Pancreas (tissue), 10 donors: Measurements from ENCODE around the gene UGT8. TPM values are rescaled to one million over a fixed set of nuclear protein-coding genes. Genes with fewer than 3 reads are reported as not detected.

Source experiments
- ATAC-seq, 4 donors: fragments of 200-7000 bp; cut with Tn5 transposase; one replicate each; pipeline versions ENCODE4 v1.8.0 to v1.9.1; 2020; ENCODE audit warnings: mild to moderate bottlenecking in 4 of 4, moderate library complexity in 4 of 4
- DNase-seq, 6 donors: peaks; one replicate each; pipeline ENCODE4 v3.0.0-alpha.2; 2020
- FAIRE-seq: peaks from 2 replicates; lab custom pipeline; 2012; peaks lifted over from hg19 to GRCh38; lab: Jason Lieb, UNC
- H3K27ac ChIP-seq, 4 donors: fragments of 200-600 bp; sonication (generic); 1 replicate in 3 of 4; 2 replicates in 1 of 4; pipeline versions ENCODE4 v1.5.0 to v1.8.0; 2020
- H3K27me3 ChIP-seq, 4 donors: fragments of 200-600 bp; one replicate each; pipeline ENCODE4 v1.8.0; 2021
- H3K36me3 ChIP-seq, 3 donors: fragments of 200-600 bp; sonication (generic) in 1 of 3; one replicate each; pipeline versions ENCODE4 v1.5.0 to v1.8.0; 2020 to 2021
- H3K4me1 ChIP-seq, 3 donors: fragments of 200-600 bp; one replicate each; pipeline ENCODE4 v1.8.0; 2021
- H3K4me3 ChIP-seq, 4 donors: fragments of 200-600 bp; sonication (generic) in 2 of 4; one replicate each; pipeline versions ENCODE4 v1.5.0 to v1.8.0; 2020 to 2021
- H3K9me3 ChIP-seq, 4 donors: fragments of 200-600 bp; one replicate each; pipeline ENCODE4 v1.8.0; 2021
- CTCF ChIP-seq, 4 donors: fragments of 200-600 bp; sonication (generic) in 3 of 4; IDR thresholded peaks; one replicate each; pipeline versions ENCODE4 v1.5.0 to v1.8.0; 2021; ENCODE audit warnings: antibody characterized with exemption in 4 of 4
- WGBS, 2 donors: extraction: QIAGEN DNeasy Blood & Tissue Kit; methylation state at CpG; one replicate each; pipeline ENCODE4 v1.1.7; 2013; 5-methylcytosine and 5-hydroxymethylcytosine counted together
- intact Hi-C, 3 donors: fragments of 100-400 bp; cut with DNase I; formaldehyde crosslinking; loops; one replicate each; pipeline versions ENCODE4 v1.11.1 to v1.14.2; 2022
- polyA plus RNA-seq, 2 donors: library from polyadenylated mRNA; stranded (reverse); fragments of 200-250 nt; gene quantifications; one replicate each; pipeline ENCODE4 v1.2.3, GENCODE V29; 2013
- total RNA-seq, 6 donors: library from RNA; stranded (reverse); fragmentation: NEBNext Ultra II Directional in 4 of 6; extraction: Animal tissue kit (Norgen Biotek cat#: 25700) in 4 of 6; gene quantifications; one replicate each; pipeline versions ENCODE4 v1.2.1 to v1.2.4, GENCODE V29; 2021 to 2023
- donor health status: healthy with polysubstance abuse.
- donor health status: DM: no; HTN: no; CAD: no; lungs with moderate emphysema.
- donor health status: DM: no; HTN: no; CAD: no.
- donor health status: control.
- donor health status: control.
- donor health status: Bipolar disorder and iron deficiency.
- donor health status: DM: yes; HTN: yes; CAD: no.
- donor health status: DM: no; HTN: no; CAD: no.
- donor health status: DM: no; HTN: no; CAD: no.
- donor health status: DM: yes; HTN: yes; CAD: no.

The UGT8 gene
- total and polyA plus RNA-seq, 8 donors, result 1.5 to 9.6 (median 5.7) TPM

GRCh38 chr4:114649908-114650307 is 51.3 kb downstream of the UGT8 start:
- no peak for TF ChIP-seq CTCF (IDR thresholded peaks at IDR 0.05)
- Histone ChIP-seq H3K9me3 (no peaks in the 10 kb centered on the region), H3K4me1 (peaks cover 0 to 7% (median 4%) of the 10 kb centered on the region in 3 donors), H3K36me3 (no peaks in the 10 kb centered on the region), H3K27me3 (no peaks in the 10 kb centered on the region), H3K27ac (no peak overlapping the region), H3K4me3 (no peak overlapping the region)
- WGBS, 2 donors, result 60 to 68% methylated on average over 1 of the region's 1 CpG
- intact Hi-C loops, result no loop called here
- no peak for FAIRE-seq
- ATAC-seq, result no peak
- no peak for DNase-seq

- intact Hi-C loops, result no loop called here
- no peak for DNase-seq
- no peak for FAIRE-seq
- H3K4me1 ChIP-seq, result peaks cover 0 to 7% (median 0%) of the 10 kb centered on the region in 3 donors
- no peak for TF ChIP-seq CTCF (IDR thresholded peaks at IDR 0.05)
- WGBS, 2 donors, result 61 to 63% methylated on average over 1 of the region's 1 CpG
- no peaks in the 10 kb centered on the region for H3K36me3 ChIP-seq
- no peaks in the 10 kb centered on the region for H3K9me3 ChIP-seq
- H3K4me3 ChIP-seq, result no peak overlapping the region
- H3K27ac ChIP-seq, result no peak overlapping the region
- peak in 3 of 4 donors; percentile 59 to 73 (median 65) for ATAC-seq
- H3K27me3 ChIP-seq, result no peaks in the 10 kb centered on the region
These were observed 55.1 kb downstream of the UGT8 start for GRCh38 chr4:114653675-114654074.

GRCh38 chr4:114654592-114654991 is 56.0 kb downstream of the UGT8 start:
- no peak for DNase-seq
- intact Hi-C loops, result no loop called here
- FAIRE-seq, result no peak
- H3K9me3 ChIP-seq, result no peaks in the 10 kb centered on the region
- 30 to 57% methylated on average over 2 of the region's 2 CpGs for WGBS, 2 donors
- no peak overlapping the region for H3K4me3 ChIP-seq
- H3K36me3 ChIP-seq, result no peaks in the 10 kb centered on the region
- ATAC-seq, result peak; percentile 44 to 72 (median 56)
- no peak overlapping the region for H3K27ac ChIP-seq
- TF ChIP-seq CTCF (IDR thresholded peaks at IDR 0.05), result no peak
- H3K27me3 ChIP-seq, result no peaks in the 10 kb centered on the region
- H3K4me1 ChIP-seq, result peaks cover 0 to 7% (median 0%) of the 10 kb centered on the region in 3 donors

- TF ChIP-seq CTCF (IDR thresholded peaks at IDR 0.05), result no peak
- FAIRE-seq (no peak), DNase-seq (no peak), ATAC-seq (no peak)
- Histone ChIP-seq H3K27me3 (no peaks in the 10 kb centered on the region), H3K4me3 (no peak overlapping the region), H3K27ac (no peak overlapping the region), H3K36me3 (no peaks in the 10 kb centered on the region), H3K9me3 (no peaks in the 10 kb centered on the region), H3K4me1 (peaks cover 0 to 7% (median 0%) of the 10 kb centered on the region in 3 donors)
- intact Hi-C loops, result no loop called here
These were observed 59.6 kb downstream of the UGT8 start for GRCh38 chr4:114658179-114658578.

- H3K27ac ChIP-seq, result no peak overlapping the region
- H3K36me3 ChIP-seq, result no peaks in the 10 kb centered on the region
- no peak for TF ChIP-seq CTCF (IDR thresholded peaks at IDR 0.05)
- intact Hi-C loops, result no loop called here
- 81 to 91% methylated on average over 4 of the region's 4 CpGs for WGBS, 2 donors
- peaks cover 0 to 5% (median 0%) of the 10 kb centered on the region in 3 donors for H3K4me1 ChIP-seq
- no peaks in the 10 kb centered on the region for H3K27me3 ChIP-seq
- no peak overlapping the region for H3K4me3 ChIP-seq
- no peak for ATAC-seq
- no peak for FAIRE-seq
- H3K9me3 ChIP-seq, result no peaks in the 10 kb centered on the region
- no peak for DNase-seq
These were observed 60.2 kb downstream of the UGT8 start for GRCh38 chr4:114658776-114659175.
